ENCODE measurements around the gene DNPEP.
"Not testable (repeated sequence)": the region's sequence is repeated elsewhere in the genome, so short reads cannot be mapped to it uniquely, and the experiment has no call there.

The DNPEP gene

DNA sequence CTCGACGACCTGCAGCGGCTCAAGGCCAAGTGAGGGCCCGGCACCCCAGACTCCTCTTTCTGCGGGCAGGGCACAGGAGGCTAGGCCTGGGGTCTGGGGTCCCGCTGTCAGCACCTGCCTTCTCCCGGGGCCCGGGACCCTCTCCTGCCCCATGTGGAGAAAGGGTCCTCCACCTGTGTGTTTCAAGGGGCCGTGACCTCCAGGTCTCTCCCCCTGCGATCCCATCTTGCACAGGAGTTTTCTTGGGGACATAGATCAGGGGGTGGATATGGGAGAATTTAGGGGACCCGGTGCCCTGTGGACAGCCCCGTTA, 31.3 kb upstream of the DNPEP start:
- DNase-seq = no peak

DNA sequence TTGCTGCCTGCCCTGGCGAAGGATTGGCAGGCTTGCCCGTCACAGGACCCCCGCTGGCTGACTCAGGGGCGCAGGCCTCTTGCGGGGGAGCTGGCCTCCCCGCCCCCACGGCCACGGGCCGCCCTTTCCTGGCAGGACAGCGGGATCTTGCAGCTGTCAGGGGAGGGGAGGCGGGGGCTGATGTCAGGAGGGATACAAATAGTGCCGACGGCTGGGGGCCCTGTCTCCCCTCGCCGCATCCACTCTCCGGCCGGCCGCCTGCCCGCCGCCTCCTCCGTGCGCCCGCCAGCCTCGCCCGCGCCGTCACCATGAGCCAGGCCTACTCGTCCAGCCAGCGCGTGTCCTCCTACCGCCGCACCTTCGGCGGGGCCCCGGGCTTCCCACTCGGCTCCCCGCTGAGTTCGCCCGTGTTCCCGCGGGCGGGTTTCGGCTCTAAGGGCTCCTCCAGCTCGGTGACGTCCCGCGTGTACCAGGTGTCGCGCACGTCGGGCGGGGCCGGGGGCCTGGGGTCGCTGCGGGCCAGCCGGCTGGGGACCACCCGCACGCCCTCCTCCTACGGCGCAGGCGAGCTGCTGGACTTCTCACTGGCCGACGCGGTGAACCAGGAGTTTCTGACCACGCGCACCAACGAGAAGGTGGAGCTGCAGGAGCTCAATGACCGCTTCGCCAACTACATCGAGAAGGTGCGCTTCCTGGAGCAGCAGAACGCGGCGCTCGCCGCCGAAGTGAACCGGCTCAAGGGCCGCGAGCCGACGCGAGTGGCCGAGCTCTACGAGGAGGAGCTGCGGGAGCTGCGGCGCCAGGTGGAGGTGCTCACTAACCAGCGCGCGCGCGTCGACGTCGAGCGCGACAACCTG, 30.7 kb upstream of the DNPEP start, which contains the start of gene DES:
Gene DES (plus strand): TSS at position 223 of the 857 bp plus-strand sequence. CDS start 86 bp downstream, at position 309.
- DNase-seq = no peak

DNA sequence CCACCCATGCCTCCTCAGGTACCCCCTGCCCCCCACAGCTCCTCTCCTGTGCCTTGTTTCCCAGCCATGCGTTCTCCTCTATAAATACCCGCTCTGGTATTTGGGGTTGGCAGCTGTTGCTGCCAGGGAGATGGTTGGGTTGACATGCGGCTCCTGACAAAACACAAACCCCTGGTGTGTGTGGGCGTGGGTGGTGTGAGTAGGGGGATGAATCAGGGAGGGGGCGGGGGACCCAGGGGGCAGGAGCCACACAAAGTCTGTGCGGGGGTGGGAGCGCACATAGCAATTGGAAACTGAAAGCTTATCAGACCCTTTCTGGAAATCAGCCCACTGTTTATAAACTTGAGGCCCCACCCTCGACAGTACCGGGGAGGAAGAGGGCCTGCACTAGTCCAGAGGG, 29.7 kb upstream of the DNPEP start:
- no peak for DNase-seq

DNA sequence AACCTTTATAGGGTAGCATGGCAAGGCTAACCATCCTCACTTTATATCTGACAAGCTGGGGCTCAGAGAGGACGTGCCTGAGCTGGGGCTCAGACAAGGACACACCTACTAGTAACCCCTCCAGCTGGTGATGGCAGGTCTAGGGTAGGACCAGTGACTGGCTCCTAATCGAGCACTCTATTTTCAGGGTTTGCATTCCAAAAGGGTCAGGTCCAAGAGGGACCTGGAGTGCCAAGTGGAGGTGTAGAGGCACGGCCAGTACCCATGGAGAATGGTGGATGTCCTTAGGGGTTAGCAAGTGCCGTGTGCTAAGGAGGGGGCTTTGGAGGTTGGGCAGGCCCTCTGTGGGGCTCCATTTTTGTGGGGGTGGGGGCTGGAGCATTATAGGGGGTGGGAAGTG, 29.2 kb upstream of the DNPEP start:
- DNase-seq = no peak

DNA sequence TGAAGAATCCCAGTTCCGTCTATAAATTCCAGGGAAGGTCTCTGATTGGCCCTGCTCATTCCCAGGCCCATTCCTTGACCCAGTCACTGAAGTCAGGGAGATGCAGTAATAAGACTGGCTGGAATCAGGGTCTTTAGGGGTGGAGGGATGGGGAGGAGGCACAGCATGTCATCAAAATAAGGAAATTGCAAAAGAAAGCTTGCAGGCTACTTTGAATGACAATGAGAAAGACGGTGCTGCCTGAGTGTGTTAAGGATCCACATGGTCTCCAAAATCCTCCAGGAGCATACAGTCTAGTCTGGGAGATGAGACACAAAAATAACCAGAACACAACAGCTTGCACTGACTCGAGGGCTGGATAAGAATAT, 28.5 kb upstream of the DNPEP start:
- no peak for DNase-seq

DNA sequence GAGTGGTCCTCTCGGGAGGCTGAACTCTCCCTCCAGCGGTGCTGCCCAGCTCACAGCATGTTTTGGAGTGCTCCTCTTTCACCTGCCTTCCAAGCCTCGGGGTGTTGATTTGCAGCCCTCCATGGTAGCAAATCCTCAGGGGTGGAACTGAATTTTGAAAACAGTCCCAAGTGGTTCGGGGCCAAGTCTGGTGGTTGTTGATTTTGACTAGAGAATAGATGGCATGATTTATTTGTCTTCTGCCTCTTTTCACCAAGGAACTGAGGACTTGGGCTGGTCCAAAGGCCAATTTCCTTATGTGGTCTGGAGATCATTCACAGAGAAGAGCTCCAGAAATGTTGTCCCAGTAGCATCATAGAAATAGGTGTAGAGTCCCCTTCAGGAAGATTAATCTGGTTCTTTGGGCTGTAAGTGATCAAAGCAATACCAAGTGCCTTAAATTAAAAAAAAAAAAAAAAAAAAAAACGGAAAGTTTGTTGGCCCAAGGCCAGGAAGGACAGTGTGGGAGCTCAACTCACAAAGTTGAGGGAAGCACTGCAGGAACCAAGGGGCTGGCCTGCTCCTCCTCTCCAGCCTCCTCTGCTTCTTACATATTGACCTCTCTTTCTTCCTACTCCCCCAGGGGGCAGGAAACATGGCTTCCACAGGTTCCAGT, 28.0 kb upstream of the DNPEP start:
- DNase-seq = no peak

DNA sequence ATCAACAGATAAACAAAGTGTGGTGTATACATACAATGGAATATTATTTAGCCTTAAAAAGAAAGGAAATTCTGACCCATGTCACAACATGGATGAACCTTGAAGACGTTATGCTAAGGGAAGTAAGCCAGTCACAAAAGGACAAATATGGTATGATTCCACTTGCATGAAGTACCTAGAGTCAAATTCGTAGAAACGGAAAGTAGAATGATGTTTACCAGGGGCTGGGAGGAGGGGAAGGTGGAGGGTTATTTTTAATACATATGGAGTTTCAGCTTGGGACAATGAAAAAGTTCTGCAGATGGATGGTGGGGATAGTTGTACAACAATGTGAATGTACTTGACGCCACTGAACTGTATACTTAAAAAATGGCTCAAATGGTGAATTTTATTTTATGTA, 27.1 kb upstream of the DNPEP start:
- no peak for DNase-seq

DNA sequence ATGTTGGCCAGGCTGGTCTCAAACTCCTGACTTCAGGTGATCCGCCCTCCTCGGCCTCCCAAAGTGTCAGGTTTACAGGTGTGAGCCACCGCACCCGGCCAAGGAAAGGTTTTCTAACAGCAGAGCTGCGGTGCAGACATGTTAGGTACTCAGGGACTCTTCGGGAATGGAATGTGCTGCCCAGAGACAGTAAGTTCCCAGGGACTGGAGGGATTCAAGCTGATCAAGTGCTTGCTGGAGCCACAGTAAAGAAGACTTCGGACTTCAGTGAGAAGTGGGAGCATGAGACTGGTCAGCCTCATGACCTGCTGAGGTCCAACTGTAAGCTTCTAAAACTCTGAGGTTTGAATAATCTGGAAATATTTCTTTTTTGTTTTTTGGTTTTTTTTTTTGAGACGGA, 22.7 kb upstream of the DNPEP start:
- no peak for DNase-seq

DNA sequence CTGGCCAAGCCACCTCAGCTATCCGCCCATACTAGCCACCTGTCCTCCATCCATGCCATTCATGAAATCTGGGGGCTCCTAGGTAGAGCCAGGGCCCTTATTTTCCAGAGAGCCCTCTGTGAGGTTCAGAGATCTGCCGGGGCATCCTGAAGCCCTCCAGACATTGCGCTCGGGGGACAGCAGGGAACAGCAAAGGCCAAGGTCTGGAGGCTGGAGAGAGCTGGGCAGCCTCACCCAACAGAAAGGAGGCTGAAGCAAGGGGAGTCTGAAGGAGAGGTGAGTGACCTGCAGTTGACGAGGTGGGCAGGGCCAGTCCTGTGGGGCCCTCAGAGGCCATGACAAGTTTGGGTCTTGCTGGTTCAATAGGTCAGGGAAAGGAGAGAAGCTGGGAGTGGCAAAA, 21.9 kb upstream of the DNPEP start:
- DNase-seq = no peak

DNA sequence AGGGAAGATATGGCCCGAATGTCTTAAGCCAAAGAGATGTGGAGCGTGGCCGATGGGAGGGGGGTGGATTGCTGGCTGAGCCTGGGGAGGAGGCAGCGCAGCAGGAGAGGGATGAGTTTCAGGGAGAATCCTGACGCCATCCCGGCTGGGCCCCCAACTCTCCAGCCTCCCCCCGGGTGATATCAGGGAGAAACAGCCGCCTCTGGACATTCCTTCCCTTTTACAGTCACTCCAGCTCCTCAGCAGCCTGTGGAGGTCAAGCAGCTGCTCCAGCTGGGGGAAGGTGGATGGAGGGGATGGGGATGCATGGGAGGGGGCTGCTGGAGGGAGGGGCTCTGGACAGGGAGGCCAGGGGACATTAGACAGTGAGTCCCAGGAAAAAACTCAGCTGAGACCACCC, 20.9 kb upstream of the DNPEP start:
- no peak for DNase-seq

DNA sequence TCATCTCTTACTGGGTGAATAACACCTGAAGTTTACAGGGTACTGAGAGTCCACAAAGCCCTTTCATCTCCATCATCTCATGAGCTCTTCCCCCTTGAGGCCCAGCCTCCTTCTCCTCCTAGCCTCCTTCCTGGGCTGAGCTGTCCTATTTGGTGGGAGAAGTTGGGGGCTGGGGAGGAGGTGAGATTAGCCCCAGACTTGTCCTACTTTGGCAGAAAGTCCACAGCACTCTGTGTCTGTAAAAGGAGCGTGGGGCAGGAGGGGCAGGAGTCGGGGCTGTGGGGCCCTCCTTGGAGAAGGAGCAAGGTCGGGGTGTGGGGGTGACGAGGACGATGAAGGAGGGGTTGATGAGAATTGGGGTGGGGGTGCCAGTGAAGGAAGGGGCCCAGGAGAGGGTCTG, 20.5 kb upstream of the DNPEP start:
- DNase-seq = no peak

DNA sequence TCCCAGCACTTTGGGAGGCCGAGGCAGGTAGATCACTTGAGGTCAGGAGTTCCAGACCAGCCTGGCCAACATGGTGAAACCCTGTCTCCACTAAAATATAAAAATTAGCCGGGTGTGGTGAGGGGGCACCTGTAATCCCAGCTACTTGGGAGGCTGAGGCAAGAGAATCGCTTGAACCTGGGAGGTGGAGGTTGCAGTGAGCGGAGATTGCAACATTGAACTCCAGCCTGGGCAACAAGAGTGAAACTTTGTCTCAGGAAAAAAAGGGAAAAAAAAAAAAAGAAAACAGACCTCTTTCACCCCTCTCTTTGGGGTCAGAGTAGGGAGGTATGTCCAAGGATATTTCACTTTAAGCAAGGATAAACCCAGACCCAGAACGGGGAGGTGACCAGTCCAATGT, 19.6 kb upstream of the DNPEP start:
- DNase-seq = not testable (repeated sequence)

DNA sequence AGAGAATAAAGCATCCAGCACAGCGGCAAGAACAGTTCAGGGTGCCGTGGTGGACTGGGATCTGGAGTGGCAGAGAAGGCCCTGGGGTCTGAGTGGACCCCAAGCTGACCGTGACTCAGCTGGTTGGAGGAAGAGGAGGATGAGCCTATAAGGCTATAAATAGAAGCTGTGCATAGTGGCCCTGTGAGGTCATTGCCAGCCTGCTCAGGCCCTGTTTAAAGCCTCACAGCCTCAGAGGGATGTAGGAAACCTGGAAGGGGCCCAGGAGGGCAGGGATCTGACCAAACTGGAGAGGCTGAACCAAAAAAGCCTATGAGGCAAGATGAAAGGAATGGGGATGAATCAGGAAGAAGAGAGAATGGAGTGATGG, 19.1 kb upstream of the DNPEP start:
- no peak for DNase-seq

DNA sequence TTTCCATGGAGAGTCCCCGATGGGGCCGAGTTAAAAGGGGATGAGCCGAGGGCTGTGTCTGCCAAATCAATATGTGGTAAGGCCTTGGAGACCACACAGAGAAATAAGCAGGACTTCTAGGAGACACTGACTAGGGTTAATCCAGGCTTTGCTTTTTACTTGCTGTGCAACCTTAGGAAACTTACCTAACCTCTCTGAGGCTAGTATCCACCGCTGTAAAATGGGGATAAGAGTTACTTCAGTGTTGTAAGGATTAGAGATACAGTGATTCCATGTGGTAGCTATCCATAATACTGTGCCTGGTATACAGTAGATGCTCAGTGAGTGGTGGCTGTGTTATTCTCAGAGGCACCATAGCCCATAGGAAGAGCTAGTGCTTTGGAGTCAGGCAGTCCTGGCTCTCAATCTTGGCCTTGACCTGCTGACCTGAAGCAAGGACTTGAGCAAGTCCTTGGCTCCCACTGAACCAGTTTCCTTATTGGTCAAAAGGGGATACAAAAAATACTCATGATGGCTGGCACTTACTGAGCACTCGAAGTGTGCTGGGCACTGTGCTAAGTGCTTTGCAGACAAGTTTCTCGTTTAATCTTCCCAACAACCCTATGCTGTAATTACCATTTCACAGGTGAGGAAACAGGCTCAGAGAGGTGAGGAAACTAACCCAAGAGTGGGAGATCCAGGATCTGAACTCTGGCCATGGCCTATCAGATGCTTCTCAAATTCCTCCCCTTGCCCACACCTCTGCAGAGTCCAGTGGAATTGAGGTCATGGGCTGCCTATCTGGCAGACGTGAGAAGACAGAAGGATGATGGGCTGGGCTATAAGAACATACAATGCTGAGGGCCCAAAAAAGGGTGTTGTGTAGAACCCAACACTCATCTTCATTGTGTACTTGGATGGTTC, 18.5 kb upstream of the DNPEP start:
- DNase-seq = no peak

DNA sequence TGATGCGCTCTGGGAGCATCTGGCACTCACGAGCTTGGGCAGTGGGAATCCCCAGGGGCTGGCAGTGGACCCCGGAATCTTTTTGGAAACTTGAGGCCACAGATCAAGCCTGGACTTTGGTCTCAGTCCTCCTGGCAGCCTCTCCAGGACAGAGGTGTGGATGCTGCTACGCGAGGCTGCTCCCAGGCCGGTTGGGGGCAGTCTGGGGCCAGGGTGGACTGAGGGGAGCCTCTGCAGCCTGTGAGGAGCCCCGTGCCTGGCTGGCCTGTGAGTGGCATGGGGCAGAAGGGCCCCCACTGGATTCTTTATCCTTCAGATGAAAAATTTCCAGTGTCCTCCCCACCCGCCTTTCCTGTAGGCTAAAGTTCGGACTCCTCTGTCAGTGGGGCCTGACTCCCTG, 17.7 kb upstream of the DNPEP start:
- DNase-seq = no peak

DNA sequence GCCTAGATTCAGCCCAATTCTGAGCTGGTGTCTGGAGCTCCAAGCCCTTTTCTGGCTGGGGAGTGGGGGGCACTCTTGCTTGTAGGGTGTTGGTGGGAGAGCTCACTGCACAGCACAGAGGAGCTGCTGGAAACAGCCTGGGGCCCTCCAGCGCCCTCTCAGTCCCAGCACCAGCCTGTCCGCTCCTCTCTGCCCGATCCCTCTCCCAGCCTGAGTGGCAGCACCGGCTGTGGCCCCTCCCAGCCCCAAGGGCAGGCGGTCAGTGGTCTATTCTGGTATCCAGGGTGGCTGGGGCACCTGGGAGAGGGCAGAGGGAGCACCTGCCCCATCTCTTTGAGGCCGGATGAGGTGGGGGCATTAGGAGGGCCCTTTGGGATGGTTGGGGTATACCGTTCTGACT, 17.2 kb upstream of the DNPEP start:
- DNase-seq = no peak

DNA sequence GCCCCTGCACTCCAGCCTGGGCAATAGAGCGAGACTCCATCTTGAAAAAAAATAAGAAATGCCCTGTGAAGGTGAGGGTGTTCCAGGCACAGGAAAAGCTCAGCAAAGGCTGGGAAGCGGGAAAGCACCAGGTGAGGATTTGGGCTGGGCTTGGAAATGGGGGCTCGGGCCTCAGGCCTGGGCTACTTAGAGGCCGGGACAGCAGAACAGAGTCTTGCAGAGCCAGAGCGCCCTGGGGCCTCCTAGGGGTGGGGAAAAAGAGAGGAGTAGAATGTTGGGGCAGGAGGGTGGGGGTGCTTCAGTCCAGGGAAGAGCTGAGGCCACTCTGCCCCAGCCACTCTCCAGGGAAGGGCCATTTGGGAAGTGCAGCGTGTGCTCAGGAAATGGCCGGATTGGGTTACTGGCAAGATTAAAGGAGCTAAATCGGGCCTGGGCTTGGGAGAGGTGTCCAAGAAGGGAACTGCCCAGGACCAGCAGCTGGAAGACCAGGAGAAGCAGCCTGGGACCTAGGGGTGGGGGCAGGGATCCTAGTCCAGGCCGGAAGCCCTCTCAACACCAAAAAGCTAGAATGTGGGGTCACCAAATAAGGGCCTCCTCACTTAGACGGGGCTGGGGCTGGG, 16.7 kb upstream of the DNPEP start:
- DNase-seq = no peak

DNA sequence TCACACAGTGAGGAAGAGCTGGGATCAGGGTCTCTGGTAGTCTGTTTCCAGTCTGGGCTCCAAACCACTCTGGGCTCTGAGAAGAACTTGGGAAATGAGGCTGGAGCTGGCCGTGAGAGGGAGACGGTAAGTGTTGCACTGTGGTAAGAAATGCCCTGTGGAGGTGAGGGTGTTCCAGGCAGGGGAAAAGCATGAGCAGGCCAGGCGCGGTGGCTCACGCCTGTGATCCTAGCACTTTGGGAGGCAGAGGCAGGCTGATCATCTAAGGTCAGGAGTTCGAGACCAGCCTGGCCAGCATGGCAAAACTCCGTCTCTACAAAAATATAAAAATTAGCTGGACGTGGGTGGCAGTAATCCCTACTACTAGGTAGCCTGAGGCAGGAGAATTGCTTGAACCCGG, 16.1 kb upstream of the DNPEP start:
- no peak for DNase-seq

DNA sequence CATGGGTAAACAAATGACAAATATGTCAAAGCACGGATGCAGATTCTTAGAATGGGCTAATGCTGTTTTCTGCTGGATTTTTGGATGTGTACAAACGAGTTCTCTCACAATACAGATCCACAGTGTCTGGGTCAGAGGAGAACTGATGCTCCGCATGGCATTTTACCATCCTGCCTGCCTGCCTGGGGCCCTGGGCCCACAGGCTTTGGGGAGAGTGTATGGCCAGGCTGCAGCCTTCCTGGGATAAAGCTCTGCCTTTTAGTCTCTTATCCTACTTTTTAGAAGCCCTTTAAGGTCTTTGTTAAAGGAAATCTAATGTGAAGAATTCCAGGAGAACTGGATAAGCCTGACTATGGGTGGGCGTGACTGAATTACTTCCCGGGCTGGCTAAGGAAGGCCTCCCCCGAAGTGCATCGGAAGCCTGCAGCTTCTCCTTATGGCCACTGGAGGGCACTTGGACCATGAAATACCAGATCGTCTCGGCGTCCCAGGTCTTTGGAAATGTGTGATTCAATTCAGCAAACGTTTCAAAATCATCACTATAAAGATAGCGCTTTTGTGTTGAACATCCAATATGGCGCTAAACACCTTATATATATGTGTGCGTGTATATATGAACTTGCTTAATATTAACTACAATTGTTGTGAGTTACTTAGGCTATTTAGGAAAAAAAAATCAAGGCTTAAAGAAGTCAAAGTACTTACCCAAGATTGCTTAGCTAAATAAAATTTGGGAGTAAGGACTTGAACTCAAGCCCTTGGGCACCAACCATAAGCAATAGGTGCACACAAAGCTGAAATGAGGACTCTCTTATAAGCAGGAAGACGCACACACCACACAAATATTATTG, 15.2 kb upstream of the DNPEP start:
- DNase-seq = peak; percentile 83 to 88 (median 83)

DNA sequence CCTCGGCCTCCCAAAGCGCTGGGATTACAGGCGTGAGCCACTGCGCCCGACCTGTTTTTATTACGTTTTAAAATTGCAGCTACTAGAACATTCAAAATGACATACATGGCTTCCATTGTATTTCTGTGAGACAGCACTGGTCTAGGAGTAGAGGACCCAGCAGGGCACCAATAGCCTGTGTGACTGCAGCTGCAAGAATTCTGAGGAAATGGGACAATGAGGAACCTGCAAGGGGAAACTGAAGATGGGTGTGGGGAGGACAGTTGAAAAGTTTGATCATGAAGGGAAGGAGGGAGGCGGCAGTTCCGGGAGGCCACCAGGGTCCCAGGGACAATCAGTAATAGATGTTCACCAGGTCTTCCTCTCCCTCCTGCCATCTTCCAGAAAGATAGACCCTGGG, 13.9 kb upstream of the DNPEP start:
- DNase-seq = peak; percentile 28 to 36 (median 36)

DNA sequence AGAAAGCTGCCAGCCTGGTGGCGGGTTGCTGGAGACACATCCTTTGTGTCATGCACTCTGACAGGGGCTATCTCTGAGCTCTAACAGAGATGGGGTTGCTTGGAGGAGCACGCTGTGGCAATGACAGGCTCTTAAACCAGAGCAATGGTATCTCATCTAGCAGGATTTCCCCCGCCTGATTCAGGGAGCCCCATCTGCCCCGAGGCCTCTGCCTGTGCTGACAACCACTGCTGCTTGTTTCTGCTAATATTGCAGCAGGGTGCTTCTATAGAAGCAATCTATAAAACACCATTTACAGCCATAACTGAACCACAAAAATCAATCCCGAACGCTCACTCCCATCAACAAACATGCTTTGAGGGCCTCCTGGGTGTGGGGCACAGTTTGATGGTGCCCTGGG, 12.8 kb upstream of the DNPEP start:
- DNase-seq = no peak

DNA sequence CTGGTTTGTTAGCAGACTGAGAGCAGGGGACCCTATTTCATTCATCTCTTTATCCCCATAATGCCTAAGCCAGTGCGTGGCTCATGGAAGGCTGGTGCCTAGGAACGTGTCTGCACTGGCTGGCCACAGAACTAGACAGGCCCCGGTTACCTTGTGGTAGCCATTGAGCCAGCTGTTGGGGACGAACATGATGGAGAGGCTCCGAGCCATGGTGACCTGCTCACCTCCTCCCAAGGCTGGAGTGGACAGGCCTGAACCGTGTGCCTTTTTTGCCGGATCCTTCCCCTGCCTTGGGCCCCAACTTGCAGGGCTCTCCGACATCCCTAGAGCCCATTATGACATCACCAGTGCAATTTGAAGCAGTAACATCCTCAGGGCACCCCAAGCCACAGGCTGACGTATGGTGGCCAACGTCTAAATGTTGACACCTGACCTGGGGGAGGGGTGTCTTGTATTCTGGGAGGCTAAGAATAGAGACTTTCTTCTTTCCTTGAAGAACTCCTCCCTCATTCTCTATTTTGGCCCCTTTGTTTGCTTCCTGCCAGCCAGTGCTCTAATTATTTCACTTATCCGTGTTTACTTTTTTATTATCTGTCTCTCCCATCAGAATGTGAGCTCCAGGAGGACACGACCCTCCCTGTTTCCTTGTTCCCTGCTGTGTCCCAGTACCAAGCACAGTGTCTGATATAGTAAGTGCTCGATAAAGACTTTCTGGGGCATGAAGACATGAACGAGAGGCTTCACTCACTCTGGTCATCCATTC, 12.2 kb upstream of the DNPEP start:
- no peak for DNase-seq

Data from suppressor macrophage treated with lipopolysaccharide for 1 hour (primary cell).